HTR-8/SVneo (cell line): ENCODE measurements around the gene COX4I1.
"Not testable (repeated sequence)": the region's sequence is repeated elsewhere in the genome, so short reads cannot be mapped to it uniquely, and the experiment has no call there.

ENCODE experiments used
- DNase-seq: peaks from one replicate; pipeline ENCODE4 v3.0.0; 2011; ENCODE audit warnings: low spot score, mixed read lengths; ENCODE audit not compliant: insufficient read length
- FAIRE-seq: peaks from 2 replicates; lab custom pipeline; 2011; peaks lifted over from hg19 to GRCh38; lab: Jason Lieb, UNC

Gene COX4I1

GRCh38 chr16:85836706-85837582 is 37.4 kb downstream of the COX4I1 start:
- FAIRE-seq = peak; percentile 4
- no peak for DNase-seq

DNA sequence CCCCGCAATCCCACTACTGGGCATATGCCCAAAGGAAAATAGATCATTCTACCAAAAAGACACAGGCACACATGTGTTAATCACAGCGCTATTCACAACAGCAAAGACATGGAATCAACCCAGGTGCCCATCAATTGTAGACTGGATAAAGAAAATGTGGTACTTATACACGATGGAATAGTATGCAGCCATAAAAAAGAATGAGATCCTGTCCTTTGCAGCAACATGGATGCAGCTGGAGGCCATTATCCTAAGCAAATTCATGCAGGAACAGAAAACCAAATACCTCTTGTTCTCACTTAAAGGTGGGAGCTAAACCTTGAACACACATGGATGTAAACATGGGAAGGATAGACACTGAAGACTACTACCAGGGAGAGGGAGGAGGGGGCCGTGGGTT is 38.2 kb downstream of the COX4I1 start:
- DNase-seq, FAIRE-seq: not testable (repeated sequence)

- FAIRE-seq = no peak
- DNase-seq = no peak
Measured at GRCh38 chr16:85838381-85838780, 38.9 kb downstream of the COX4I1 start.

- FAIRE-seq = no peak
- DNase-seq = no peak
Measured at GRCh38 chr16:85838876-85839585, 39.5 kb downstream of the COX4I1 start.

- no peak for FAIRE-seq
- no peak for DNase-seq
Measured at GRCh38 chr16:85839681-85840240, 40.3 kb downstream of the COX4I1 start.

- FAIRE-seq (no peak), DNase-seq (no peak)
Measured at GRCh38 chr16:85840395-85840794, 40.9 kb downstream of the COX4I1 start.

DNA sequence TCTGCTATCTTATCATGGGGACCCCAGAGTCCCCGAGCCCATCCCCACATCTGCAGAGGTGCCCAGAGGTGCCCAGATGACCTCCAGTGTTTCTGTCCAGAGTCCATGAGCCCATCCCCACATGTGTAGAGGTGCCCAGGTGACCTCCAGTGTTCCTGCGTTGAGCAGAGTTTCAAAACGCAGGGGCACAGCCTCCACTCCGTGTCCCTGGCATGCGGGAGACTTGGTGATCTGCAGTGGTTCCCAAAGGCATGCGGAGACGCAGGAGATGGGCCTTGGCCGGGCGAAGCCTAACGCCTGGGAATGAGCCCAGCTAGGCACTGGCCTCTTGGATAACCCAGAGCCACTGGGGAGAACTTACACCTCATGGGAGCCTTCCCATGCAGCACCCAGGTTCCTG is 41.3 kb downstream of the COX4I1 start:
- no peak for FAIRE-seq
- no peak for DNase-seq

DNA sequence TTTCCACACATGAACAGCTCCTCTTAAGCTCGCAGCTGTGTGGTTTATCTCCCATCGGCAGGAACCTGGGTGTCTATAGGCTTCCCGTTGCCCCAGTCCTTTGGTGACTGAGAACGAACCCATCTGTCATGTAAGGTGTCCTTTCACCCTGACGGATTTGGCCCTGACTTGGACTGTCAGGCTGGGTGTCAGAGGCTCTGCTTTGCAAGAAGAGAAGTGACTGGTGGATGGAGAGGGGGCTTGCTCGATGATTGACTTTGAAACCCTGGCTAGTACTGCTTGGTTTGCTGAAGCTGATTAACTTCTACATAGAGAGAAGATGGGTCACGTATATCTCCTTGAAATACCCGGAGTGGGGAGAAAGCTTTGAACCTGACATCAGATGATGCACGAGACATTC is 42.9 kb downstream of the COX4I1 start:
- no peak for FAIRE-seq
- no peak for DNase-seq

GRCh38 chr16:85842848-85843247 is 43.4 kb downstream of the COX4I1 start:
- DNase-seq (no peak), FAIRE-seq (peak; percentile 36)

DNA sequence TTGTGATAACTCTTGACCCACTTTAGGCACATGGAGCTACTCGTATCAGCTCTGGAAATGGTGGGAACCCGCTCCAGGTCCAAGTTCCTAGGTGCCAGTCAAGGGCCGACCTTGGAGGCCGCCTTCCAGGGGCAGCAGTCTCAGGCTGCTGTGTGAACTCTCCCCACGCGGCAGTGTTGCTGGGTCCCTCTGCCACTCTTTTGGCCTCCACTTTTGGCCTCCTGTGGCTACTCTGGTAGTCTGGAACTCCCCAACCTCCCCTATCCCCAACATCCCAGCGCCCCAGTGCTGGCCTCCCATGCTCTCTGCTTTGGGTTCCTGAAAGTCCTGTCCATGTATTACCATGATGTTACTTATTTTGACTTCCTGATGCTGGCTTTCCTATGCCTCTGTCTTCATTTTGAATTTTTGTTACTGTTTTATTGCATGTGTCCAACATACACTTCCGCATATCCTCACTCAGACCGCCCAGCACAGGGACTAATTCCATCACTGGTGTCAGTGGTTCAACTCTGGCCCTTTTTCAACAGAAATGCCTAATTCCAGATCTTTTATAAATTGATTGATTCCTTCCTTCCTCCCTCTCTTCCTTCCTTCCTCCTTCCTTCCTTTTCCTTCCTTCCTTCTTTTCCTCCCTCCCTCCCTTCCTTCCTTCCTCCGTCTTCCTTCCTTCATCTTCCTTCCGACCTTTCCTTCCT is 44.1 kb downstream of the COX4I1 start:
- DNase-seq = no peak
- FAIRE-seq = no peak

DNA sequence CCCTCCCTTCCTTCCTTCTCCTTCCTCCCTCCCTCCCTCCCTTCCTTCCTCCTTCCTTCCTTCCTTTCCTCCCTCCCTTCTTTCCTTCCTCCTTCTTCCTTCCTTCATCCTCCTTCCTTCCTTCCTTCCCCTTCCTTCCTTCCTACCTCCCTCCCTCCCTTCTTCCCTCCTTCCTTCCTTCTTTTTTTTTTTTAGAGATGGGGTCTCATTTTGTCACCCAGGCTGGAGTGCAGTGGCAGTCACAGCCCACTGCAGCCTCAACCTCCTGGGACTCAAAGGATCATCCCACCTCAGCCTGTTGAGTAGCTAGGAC is 44.6 kb downstream of the COX4I1 start:
- DNase-seq (no peak), FAIRE-seq (no peak)

DNA sequence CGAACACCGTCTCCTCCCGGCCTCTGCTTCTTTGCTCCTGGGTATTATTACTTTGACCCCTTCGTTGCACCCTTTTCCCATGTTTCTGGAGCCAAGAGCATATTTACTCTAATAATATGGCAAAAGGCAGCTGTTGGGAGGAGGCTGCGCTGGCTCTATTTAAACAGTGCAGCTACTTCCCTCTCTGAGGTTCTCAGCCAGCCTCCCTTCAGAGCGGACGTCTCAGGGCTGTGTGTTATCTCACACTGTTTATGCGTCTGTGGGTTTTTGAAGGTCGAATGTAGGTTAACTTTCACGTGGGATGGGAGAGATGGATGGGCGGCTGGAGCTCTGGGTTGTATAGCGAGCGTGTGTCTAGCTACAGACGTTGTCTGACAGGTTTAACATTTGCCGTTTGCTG is 45.3 kb downstream of the COX4I1 start:
- no peak for FAIRE-seq
- DNase-seq = no peak

GRCh38 chr16:85845266-85845665 is 45.8 kb downstream of the COX4I1 start:
- FAIRE-seq (no peak), DNase-seq (no peak)

DNA sequence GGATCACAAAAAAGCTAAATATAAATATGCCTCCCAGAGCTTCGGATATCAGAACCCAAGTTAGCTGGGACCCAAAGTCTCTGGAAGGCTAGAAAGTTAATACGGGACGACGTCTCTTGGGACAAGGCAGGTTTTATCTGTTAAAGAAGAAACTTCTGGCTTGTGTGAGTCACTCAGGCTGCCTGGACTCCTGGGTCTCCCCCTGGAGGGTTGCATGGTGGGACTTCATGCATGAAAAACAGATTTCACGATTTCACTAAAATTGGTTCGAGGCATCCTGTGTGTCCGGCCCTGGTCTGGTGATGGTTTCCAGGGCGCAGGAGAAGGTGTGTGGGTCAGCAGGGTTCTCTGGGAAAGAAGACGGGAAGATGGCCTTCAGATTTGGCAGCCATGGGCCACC is 47.0 kb downstream of the COX4I1 start:
- FAIRE-seq = no peak

DNA sequence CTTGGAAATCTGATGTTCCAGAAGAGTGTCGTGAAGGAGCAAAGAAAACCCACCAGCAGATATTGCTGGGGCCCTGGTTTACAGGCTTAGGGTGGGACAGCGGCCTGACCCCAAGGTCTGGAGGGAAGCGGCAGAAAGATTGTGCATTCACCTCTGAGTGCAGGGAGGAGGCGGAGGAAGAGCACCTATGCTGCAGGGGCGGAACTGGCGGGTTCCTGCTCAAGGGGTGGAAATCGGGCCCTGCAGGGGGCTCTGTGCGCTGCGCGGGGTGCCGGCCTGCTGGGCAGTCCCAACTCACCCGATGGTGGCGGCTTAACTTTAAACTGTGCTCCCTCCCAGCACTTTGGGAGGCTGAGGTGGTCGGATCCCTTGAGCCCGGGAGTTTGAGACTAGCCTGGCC is 47.5 kb downstream of the COX4I1 start:
- FAIRE-seq (no peak), DNase-seq (no peak)

More for the DNA sequence above, 47.0 kb downstream of the COX4I1 start:
- no peak for DNase-seq

DNA sequence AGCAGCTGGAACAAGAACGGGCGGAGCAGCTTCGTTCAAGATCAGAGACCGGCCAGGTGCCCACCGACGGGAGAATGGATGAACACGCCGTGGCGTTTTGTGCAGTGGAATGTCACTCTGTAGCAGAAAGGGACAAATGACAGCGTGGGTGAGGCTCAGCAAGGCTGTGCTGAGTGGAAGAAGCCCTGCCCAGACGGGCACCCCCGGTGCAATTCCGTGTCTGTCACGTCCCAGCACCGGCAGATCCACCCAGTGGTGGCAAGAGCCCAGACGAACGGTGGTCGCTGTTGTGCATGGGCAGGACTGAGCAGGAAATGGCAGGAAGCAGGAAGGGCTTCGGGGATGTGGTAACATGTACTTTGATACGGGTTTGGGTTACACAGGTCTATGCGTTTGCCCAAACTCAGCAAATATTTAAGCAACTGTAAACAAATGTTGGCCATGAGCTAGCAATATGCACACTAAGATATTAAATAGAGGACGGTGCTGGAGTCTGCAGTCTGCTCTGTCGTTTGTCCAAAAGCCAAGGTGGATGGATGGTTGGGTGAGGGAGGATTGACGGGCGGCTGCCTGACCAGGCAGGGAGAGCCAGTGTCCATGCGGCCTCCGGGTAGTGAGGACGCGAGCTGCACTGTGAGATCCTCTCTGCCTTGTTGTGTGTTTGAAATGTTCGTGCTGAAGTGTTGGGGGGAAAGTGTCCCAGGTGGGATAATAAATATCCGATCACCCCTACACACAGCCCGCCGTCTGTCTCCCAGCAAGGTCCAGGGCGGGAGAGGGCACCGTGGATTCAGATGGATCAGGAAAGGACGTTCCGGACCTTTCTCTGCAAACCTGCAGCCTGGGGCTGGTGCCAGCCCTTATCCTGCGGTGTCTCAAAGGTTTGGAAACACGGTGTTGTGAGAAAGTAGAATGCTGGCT is 48.4 kb downstream of the COX4I1 start:
- DNase-seq = no peak
- FAIRE-seq = no peak

DNA sequence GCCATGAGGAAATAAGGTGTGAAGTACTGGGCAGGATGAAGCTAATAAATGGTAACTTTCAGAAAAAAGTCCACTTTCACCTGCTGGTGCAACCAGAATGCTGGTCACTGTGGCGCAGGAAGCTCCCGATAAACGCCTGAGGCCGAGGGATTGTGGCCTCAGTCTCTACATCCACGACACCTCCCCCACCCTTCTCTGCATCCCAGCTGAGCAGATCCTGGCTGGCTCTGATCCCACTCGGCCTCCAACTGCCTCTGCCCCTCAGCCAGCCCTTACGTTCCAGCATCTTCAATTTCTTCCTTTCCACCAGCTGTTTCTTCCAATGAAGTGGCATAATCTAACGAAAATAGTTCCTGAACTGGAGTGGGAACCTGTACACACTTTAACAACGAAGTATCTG is 49.5 kb downstream of the COX4I1 start:
- DNase-seq (no peak), FAIRE-seq (no peak)

DNA sequence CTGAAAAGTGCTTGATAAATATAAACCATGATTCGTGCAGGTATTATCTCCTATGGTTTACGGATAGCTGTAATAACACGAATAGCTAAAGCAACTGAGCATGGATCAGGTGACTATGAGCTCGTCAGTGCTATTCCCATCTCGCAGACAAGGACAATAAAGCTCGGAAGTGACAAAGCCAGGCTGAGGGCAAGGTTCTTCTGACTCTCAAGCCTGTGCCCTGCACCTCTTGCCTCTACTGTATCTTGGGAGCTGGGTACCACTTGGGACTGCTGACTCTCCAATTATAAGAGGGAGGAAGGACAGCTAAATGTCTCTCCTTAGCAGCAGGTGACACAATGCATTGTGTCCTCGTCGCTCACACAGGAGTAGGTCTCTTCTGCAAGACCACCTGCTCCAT is 49.9 kb downstream of the COX4I1 start:
- no peak for FAIRE-seq
- DNase-seq = no peak

DNA sequence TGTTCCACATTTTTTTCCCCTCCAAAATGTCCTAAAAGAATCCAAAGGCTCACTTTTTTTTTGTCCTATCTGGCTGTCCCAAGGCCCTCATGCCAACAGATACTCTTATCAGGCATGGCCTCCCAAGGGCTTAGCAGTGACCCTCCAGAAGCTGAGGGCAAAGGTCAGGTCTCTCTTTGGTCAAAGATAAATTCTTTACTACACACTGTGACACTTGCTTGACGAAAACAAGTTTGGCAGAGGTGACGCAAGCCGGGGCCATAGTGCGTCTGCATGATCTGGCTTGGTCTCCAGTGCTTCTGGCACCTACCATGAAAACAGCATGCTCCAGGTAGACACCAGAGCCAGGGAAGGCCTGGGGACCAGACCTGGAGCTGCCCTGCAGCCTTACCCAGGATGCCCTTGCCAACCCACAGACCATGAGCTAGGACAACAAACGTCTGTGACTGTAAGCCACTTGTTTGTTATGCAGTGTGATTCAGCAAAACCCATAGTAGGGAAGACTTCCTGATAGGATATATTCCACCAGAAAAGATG is 50.9 kb downstream of the COX4I1 start:
- FAIRE-seq = no peak
- DNase-seq = no peak
